Activated naive CD8-positive, alpha-beta T cell treated with anti-CD3 and anti-CD28 coated beads for 36 hours (primary cell): ENCODE data around the gene DDX19B. TPM values are rescaled to one million over a fixed set of nuclear protein-coding genes. Genes with fewer than 3 reads are reported as not detected.
"Not testable (repeated sequence)": the region's sequence is repeated elsewhere in the genome, so short reads cannot be mapped to it uniquely, and the experiment has no call there.

Experiments used
- DNase-seq: peaks from one replicate; pipeline ENCODE4 v3.0.0; 2021
- H3K27ac Mint-ChIP-seq: one replicate; pipeline ENCODE4 v1.8.0; 2022; ENCODE audit warnings: mild to moderate bottlenecking, moderate library complexity, mixed read lengths
- H3K27me3 Mint-ChIP-seq: one replicate; pipeline ENCODE4 v1.8.0; 2022; ENCODE audit warnings: mild to moderate bottlenecking, mixed read lengths
- H3K36me3 Mint-ChIP-seq: one replicate; pipeline ENCODE4 v1.8.0; 2021; ENCODE audit warnings: mild to moderate bottlenecking, mixed read lengths
- H3K4me1 Mint-ChIP-seq: one replicate; pipeline ENCODE4 v1.8.0; 2021; ENCODE audit warnings: mixed read lengths
- H3K4me3 Mint-ChIP-seq: one replicate; pipeline ENCODE4 v1.8.0; 2022; ENCODE audit warnings: mild to moderate bottlenecking, moderate library complexity, mixed read lengths
- H3K9me3 Mint-ChIP-seq: one replicate; pipeline ENCODE4 v1.8.0; 2022; ENCODE audit warnings: mixed read lengths
- total RNA-seq, 2 experiments: library from RNA; stranded (reverse); gene quantifications; one replicate each; pipeline ENCODE4 v1.2.3, GENCODE V29; 2021

Gene DDX19B
- 10 to 100 TPM; 36.7 to 39.3 TPM for total RNA-seq

GRCh38 chr16:70298988-70299938 is at the start of gene DDX19B:
TSS of gene DDX19B (plus strand) at chr16:70299186. CDS start at chr16:70299298, 112 bp downstream.
- peak; percentile 72 for DNase-seq
- Mint-ChIP-seq H3K4me1 (peaks cover 27% of the 10 kb centered on the region), H3K27ac (peak within 1 kb of the TSS; percentile 91)

GRCh38 chr16:70249697-70250096 is 49.3 kb upstream of the DDX19B start:
- Mint-ChIP-seq H3K27ac (peak overlapping the region; percentile 66), H3K4me1 (peaks cover 31% of the 10 kb centered on the region), H3K36me3 (peaks cover 30% of the 10 kb centered on the region), H3K4me3 (peak overlapping the region; percentile 89)
- DNase-seq, H3K9me3 Mint-ChIP-seq, H3K27me3 Mint-ChIP-seq: not testable (repeated sequence)

More at GRCh38 chr16:70298988-70299938, at the start of gene DDX19B:
- Mint-ChIP-seq H3K4me3 (peak within 1 kb of the TSS; percentile 92), H3K27me3 (no peaks in the 10 kb centered on the region), H3K9me3 (peaks cover 11% of the 10 kb centered on the region), H3K36me3 (peaks cover 31% of the 10 kb centered on the region)

GRCh38 chr16:70250748-70251628 is 48.0 kb upstream of the DDX19B start:
- H3K36me3 Mint-ChIP-seq = peaks cover 30% of the 10 kb centered on the region
- H3K27ac Mint-ChIP-seq = peak overlapping the region; percentile 84
- H3K27me3 Mint-ChIP-seq = peaks cover 3% of the 10 kb centered on the region
- no peaks in the 10 kb centered on the region for H3K9me3 Mint-ChIP-seq
- H3K4me1 Mint-ChIP-seq = peaks cover 26% of the 10 kb centered on the region
- H3K4me3 Mint-ChIP-seq = peak overlapping the region; percentile 89
- DNase-seq = peak; percentile 45

GRCh38 chr16:70251629-70252354 is 47.2 kb upstream of the DDX19B start, which contains the start of gene EXOSC6:
TSS of gene EXOSC6 (minus strand) at chr16:70251940. CDS start at chr16:70251900, 40 bp downstream.
- DNase-seq = peak; percentile 94
- peak within 1 kb of the TSS; percentile 89 for H3K4me3 Mint-ChIP-seq
- H3K9me3 Mint-ChIP-seq = no peaks in the 10 kb centered on the region
- peaks cover 20% of the 10 kb centered on the region for H3K4me1 Mint-ChIP-seq
- peaks cover 30% of the 10 kb centered on the region for H3K36me3 Mint-ChIP-seq
- peaks cover 3% of the 10 kb centered on the region for H3K27me3 Mint-ChIP-seq
- peak within 1 kb of the TSS; percentile 91 for H3K27ac Mint-ChIP-seq

- H3K9me3 Mint-ChIP-seq = no peaks in the 10 kb centered on the region
- peak; percentile 33 for DNase-seq
- H3K27ac Mint-ChIP-seq = peak overlapping the region; percentile 91
- peak overlapping the region; percentile 85 for H3K4me3 Mint-ChIP-seq
- H3K36me3 Mint-ChIP-seq = peaks cover 30% of the 10 kb centered on the region
- H3K4me1 Mint-ChIP-seq = peaks cover 19% of the 10 kb centered on the region
- H3K27me3 Mint-ChIP-seq = peaks cover 3% of the 10 kb centered on the region
These were observed 46.5 kb upstream of the DDX19B start for GRCh38 chr16:70252355-70252988.

GRCh38 chr16:70253291-70254106 is 45.5 kb upstream of the DDX19B start:
- DNase-seq = peak; percentile 38
- H3K9me3 Mint-ChIP-seq = no peaks in the 10 kb centered on the region
- H3K4me3 Mint-ChIP-seq = no peak overlapping the region
- H3K36me3 Mint-ChIP-seq = peaks cover 30% of the 10 kb centered on the region
- peaks cover 14% of the 10 kb centered on the region for H3K4me1 Mint-ChIP-seq
- H3K27me3 Mint-ChIP-seq = peaks cover 3% of the 10 kb centered on the region
- H3K27ac Mint-ChIP-seq = peak overlapping the region; percentile 58

GRCh38 chr16:70254180-70254964 is 44.6 kb upstream of the DDX19B start:
- peaks cover 33% of the 10 kb centered on the region for H3K36me3 Mint-ChIP-seq
- peaks cover 3% of the 10 kb centered on the region for H3K27me3 Mint-ChIP-seq
- DNase-seq = no peak
- peaks cover 11% of the 10 kb centered on the region for H3K4me1 Mint-ChIP-seq
- H3K4me3 Mint-ChIP-seq = no peak overlapping the region
- no peaks in the 10 kb centered on the region for H3K9me3 Mint-ChIP-seq
- peak overlapping the region; percentile 58 for H3K27ac Mint-ChIP-seq

- no peak overlapping the region for H3K4me3 Mint-ChIP-seq
- no peaks in the 10 kb centered on the region for H3K9me3 Mint-ChIP-seq
- no peak for DNase-seq
- peaks cover 29% of the 10 kb centered on the region for H3K36me3 Mint-ChIP-seq
- H3K4me1 Mint-ChIP-seq = peaks cover 7% of the 10 kb centered on the region
- H3K27ac Mint-ChIP-seq = no peak overlapping the region
- peaks cover 3% of the 10 kb centered on the region for H3K27me3 Mint-ChIP-seq
These were observed 44.1 kb upstream of the DDX19B start for GRCh38 chr16:70254965-70255286.

GRCh38 chr16:70255574-70255973 is 43.4 kb upstream of the DDX19B start:
- H3K9me3 Mint-ChIP-seq = no peaks in the 10 kb centered on the region
- peaks cover 3% of the 10 kb centered on the region for H3K27me3 Mint-ChIP-seq
- no peak overlapping the region for H3K27ac Mint-ChIP-seq
- peaks cover 4% of the 10 kb centered on the region for H3K4me1 Mint-ChIP-seq
- H3K36me3 Mint-ChIP-seq = peaks cover 26% of the 10 kb centered on the region
- no peak overlapping the region for H3K4me3 Mint-ChIP-seq
- no peak for DNase-seq

GRCh38 chr16:70257391-70257790 is 41.6 kb upstream of the DDX19B start:
- DNase-seq = no peak
- H3K27me3 Mint-ChIP-seq = no peaks in the 10 kb centered on the region
- H3K4me3 Mint-ChIP-seq = no peak overlapping the region
- no peaks in the 10 kb centered on the region for H3K9me3 Mint-ChIP-seq
- H3K36me3 Mint-ChIP-seq = peaks cover 23% of the 10 kb centered on the region
- peaks cover 2% of the 10 kb centered on the region for H3K4me1 Mint-ChIP-seq
- no peak overlapping the region for H3K27ac Mint-ChIP-seq

GRCh38 chr16:70258065-70258464 is 40.9 kb upstream of the DDX19B start:
- Mint-ChIP-seq H3K9me3 (no peaks in the 10 kb centered on the region), H3K4me1 (no peaks in the 10 kb centered on the region), H3K27me3 (no peaks in the 10 kb centered on the region), H3K36me3 (peaks cover 20% of the 10 kb centered on the region), H3K27ac (no peak overlapping the region), H3K4me3 (no peak overlapping the region)
- DNase-seq = no peak

GRCh38 chr16:70258946-70259345 is 40.0 kb upstream of the DDX19B start:
- no peaks in the 10 kb centered on the region for H3K4me1 Mint-ChIP-seq
- no peaks in the 10 kb centered on the region for H3K27me3 Mint-ChIP-seq
- no peak overlapping the region for H3K4me3 Mint-ChIP-seq
- no peak for DNase-seq
- no peak overlapping the region for H3K27ac Mint-ChIP-seq
- H3K9me3 Mint-ChIP-seq = no peaks in the 10 kb centered on the region
- peaks cover 16% of the 10 kb centered on the region for H3K36me3 Mint-ChIP-seq

- H3K27ac Mint-ChIP-seq, H3K4me1 Mint-ChIP-seq, DNase-seq, H3K4me3 Mint-ChIP-seq, H3K27me3 Mint-ChIP-seq, H3K9me3 Mint-ChIP-seq: not testable (repeated sequence)
- H3K36me3 Mint-ChIP-seq = peaks cover 16% of the 10 kb centered on the region
These were observed 39.1 kb upstream of the DDX19B start for GRCh38 chr16:70259903-70260302.
